ENCODE results near the gene STPG3.

The STPG3 gene

DNA sequence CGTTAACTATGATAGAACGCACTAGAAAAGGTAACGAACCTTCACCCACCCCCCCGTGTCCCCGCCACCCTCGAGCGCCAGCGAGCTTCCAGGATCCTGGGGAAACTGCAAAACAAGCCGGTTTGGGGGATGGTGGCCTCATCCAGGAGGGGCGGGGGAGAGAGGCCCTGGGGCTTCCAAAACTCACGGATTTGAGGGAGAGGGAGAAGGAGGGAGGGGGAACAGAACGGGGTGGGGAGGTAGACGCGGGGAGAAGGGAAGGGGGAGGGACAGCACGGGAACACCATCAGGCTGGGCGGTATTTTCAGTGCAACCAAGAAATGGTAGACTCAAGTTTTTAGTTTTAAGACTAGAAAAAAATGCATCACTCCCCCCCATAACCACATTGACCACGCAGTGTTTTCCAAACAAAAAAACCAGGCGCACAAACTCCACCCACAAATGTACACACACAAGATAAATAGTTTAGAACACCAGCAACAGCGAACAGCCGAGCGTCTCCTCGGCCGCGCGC is 49.5 kb downstream of the STPG3 start:
- DNase-seq (ENCODE audit: low read depth in 2 of 2): no peak

DNA sequence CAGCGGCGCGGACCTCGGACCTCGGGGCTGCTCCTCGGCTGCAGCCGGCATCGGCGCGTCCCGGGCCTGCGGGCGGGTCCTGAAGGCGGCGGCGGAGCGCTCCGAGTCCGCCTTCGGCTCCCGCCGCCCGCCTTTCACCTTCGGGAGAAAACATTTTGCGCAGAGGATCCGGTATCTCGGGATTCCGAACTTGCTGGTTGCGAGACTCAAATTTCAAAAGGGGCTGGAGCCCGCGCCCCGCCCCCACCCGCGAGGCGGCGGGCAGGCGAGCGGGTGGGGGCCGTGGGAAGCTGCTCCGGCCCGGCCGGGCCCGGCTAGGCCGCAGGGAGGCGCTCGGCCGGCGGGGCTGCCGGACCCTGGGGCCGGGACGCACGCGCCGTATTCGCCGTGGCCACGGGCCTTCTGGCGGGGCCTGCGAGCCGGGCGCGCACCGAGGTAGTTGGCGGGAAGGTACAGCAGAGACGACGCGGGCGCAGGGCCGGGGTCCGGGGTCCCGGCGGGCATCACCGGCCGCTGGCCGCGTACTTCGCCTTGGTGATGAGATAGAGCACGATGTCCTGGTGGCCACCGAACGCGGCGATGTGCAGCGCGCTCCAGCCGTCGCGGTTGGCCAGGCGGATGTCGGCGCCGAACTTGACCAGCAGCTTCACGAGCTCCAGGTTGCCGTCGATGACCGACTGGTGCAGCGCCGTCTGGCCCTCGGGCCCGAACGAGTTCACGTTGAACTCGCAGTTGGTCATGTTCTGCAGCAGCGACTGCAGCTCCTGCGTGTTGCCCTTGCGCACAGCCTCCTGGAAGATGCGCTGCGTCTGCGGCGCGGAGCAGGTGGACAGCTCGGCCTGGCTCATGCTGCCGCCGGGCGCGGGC is 50.2 kb downstream of the STPG3 start:
- DNase-seq (ENCODE audit: low read depth in 2 of 2): no peak

DNA sequence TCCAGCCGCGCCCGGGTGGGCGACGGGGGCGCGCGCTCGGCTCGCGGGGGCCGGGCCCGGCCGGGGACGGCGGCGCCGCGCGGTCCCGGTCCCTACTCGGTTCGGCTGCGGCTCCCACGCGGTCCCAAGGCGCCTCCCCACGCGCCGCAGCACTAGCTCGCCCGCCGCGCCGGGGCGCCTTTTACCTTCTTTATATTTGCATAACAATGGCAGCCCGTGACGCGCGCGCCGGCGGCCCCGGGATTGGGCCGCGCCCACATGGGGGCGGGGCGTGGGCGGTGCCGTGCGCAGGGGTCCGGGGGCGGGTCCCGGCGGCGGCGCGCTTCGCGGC is 51.0 kb downstream of the STPG3 start, which contains the start of gene NRARP:
Gene NRARP (minus strand): TSS at position 154 of the 331 bp plus-strand sequence. CDS start 343 bp downstream, outside the sequence.
- DNase-seq (ENCODE audit: low read depth in 2 of 2): peak; percentile 79 to 85

DNA sequence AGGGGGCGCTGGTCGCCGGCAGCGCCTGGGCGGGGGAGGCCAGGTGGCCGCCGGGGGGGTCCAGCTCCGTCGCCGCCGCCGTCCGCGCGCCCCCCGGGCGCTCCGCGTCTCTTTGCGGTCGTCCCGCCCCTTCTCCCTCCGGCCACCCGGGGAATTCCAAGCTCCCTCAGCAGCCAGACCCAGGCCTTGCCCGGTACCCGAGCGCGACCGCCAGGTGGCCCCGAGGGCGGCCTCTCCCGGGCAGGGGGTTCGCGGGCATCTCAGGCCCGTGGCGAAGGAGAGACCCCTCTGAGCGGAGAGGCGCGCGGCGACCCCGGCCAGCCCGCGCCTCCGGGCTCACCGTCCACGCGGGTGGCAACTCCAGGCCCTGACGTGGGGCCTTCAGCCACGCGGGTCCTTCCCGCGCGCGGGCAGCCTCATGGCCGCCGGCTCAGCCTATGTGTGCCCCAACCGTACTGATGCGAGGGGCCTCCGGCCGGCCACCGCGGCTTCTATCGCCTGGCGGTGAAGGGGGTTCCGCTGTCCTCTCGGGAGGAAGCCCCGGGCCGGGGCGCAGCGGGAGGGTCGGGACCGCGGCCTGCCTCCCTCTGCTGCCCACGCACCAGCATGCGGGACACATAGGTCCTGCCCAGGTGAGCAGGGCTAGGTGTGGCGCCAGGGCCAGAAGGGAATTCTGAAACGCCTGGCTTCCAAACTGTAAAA is 51.5 kb downstream of the STPG3 start:
- DNase-seq (ENCODE audit: low read depth in 2 of 2): no peak

Data from stimulated activated CD8-positive, alpha-beta memory T cell treated with anti-CD3 and anti-CD28 coated beads, Interleukin-7, amount 100 ng/mL, for 1 hour (primary cell).